GM12878 (cell line): ENCODE results near the gene RNF220. TPM values are rescaled to one million over a fixed set of nuclear protein-coding genes. Genes with fewer than 3 reads are reported as not detected.

Source experiments
- ATAC-seq: fragments of 200-7000 bp; cut with Tn5 transposase; 3 replicates; pipeline ENCODE4 v1.9.1; 2020; ENCODE audit warnings: mild to moderate bottlenecking, moderate library complexity
- BruUV-seq: library from RNA; stranded (reverse); fragments of 400-500 nt; replicated peaks from 2 replicates; lab custom pipeline; 2021; lab: Mats Ljungman, UMichigan
- CTCF ChIA-PET: fragments of 300-600 bp; sonication (Branson Sonifier 250); formaldehyde crosslinking; extraction: SDS; loops from one replicate; lab custom pipeline; 2021; ENCODE audit warnings: inconsistent platforms; lab: Yijun Ruan, JAX
- POLR2A ChIA-PET: fragments of 350-600 bp; formaldehyde crosslinking; extraction: SDS; loops from one replicate; lab custom pipeline; 2021; ENCODE audit warnings: inconsistent platforms; lab: Charles Lee
- RAD21 ChIA-PET: fragments of 300-600 bp; sonication (Branson Sonifier 250); formaldehyde crosslinking; loops from one replicate; lab custom pipeline; 2023; ENCODE audit warnings: antibody characterized with exemption; ENCODE audit not compliant: unreplicated experiment; lab: Charles Lee
- SMC1A ChIA-PET: fragments of 300-600 bp; sonication (Branson Sonifier 250); formaldehyde crosslinking; loops from one replicate; lab custom pipeline; 2023; ENCODE audit not compliant: unreplicated experiment, uncharacterized antibody; lab: Charles Lee
- DNase-seq: peaks from one replicate; pipeline ENCODE4 v3.0.0-alpha.2; 2011; ENCODE audit warnings: low read depth, low spot score
- FAIRE-seq: peaks from 3 replicates; lab custom pipeline; 2011; peaks lifted over from hg19 to GRCh38; lab: Jason Lieb, UNC
- H2AFZ ChIP-seq: 2 replicates; pipeline ENCODE4 v1.6.0; 2011; ENCODE audit warnings: low read depth, low read length, control low read depth; ENCODE audit not compliant: control insufficient read depth
- H3K27ac ChIP-seq: 2 replicates; pipeline ENCODE4 v1.5.1; 2011; ENCODE audit warnings: control low read depth; ENCODE audit not compliant: control insufficient read depth, insufficient read depth
- H3K27me3 ChIP-seq, 2 experiments: replicated peaks in 1 of 2; 2 replicates each; pipeline versions ENCODE4 v1.6.0 to v1.6.1; 2011; ENCODE audit warnings: low read length in 1 of 2; ENCODE audit not compliant: control insufficient read depth in 2 of 2, insufficient read depth in 2 of 2
- H3K36me3 ChIP-seq, 2 experiments: 2 replicates each; pipeline ENCODE4 v1.5.1; 2011; ENCODE audit warnings: low read length in 1 of 2; ENCODE audit not compliant: control insufficient read depth in 2 of 2, insufficient read depth in 2 of 2
- H3K4me1 ChIP-seq: 2 replicates; pipeline ENCODE4 v1.6.1; 2011; ENCODE audit warnings: mild to moderate bottlenecking, low read length, moderate library complexity, mixed read lengths; ENCODE audit not compliant: control insufficient read depth, insufficient read depth
- H3K4me2 ChIP-seq: 2 replicates; pipeline ENCODE4 v1.6.0; 2011; ENCODE audit warnings: control low read depth; ENCODE audit not compliant: control insufficient read depth, insufficient read depth
- H3K4me3 ChIP-seq: fragments of 200-600 bp; sonication (generic); 2 replicates; pipeline ENCODE4 v1.5.1; 2016
- H3K79me2 ChIP-seq: 2 replicates; pipeline ENCODE4 v1.6.0; 2011; ENCODE audit warnings: low read length; ENCODE audit not compliant: control insufficient read depth, insufficient read depth
- H3K9ac ChIP-seq: 2 replicates; pipeline ENCODE4 v1.8.0; 2011; ENCODE audit warnings: low read length, control low read depth, mixed read lengths; ENCODE audit not compliant: control insufficient read depth, insufficient read depth
- H3K9me3 ChIP-seq: replicated peaks from 3 replicates; pipeline ENCODE4 v1.5.1; 2011; ENCODE audit warnings: mild to moderate bottlenecking, low read length; ENCODE audit not compliant: control insufficient read depth, insufficient read depth
- H4K20me1 ChIP-seq: 2 replicates; pipeline ENCODE4 v1.6.0; 2011; ENCODE audit not compliant: control insufficient read depth, insufficient read depth
- ATF3 ChIP-seq: IDR thresholded peaks from 2 replicates; pipeline ENCODE4 v1.6.1; 2011; ENCODE audit warnings: low read depth, mild to moderate bottlenecking, low read length, moderate library complexity, borderline replicate concordance; ENCODE audit errors: extremely low read depth
- BHLHE40 ChIP-seq, 2 experiments: fragments of 450-650 bp in 1 of 2; IDR thresholded peaks; 2 replicates each; pipeline ENCODE4 v1.6.1; 2011 to 2017; ENCODE audit warnings: low read depth in 2 of 2, borderline replicate concordance in 1 of 2, improper control_type of control experiment in 1 of 2, low read length in 1 of 2, mild to moderate bottlenecking in 1 of 2
- CREB1 ChIP-seq: IDR thresholded peaks from 2 replicates; pipeline ENCODE4 v1.6.1; 2012; ENCODE audit warnings: low read depth, mild to moderate bottlenecking, inconsistent platforms
- EED ChIP-seq: sonication (generic); IDR thresholded peaks from 2 replicates; pipeline ENCODE4 v1.6.1; 2016; ENCODE audit warnings: antibody characterized with exemption, low read depth
- EGR1 ChIP-seq, 2 experiments: IDR thresholded peaks; 1 replicate in 1 of 2; 2 replicates in 1 of 2; pipeline ENCODE4 v1.6.1; 2011 to 2012; ENCODE audit warnings: low read depth in 2 of 2, low read length in 2 of 2, borderline replicate concordance in 1 of 2, mild to moderate bottlenecking in 1 of 2, moderate library complexity in 1 of 2
- JUND ChIP-seq: IDR thresholded peaks from 2 replicates; pipeline ENCODE4 v1.6.1; 2012; ENCODE audit warnings: low read depth, mild to moderate bottlenecking, low read length, improper control_type of control experiment, moderate library complexity
- SMARCA5 ChIP-seq: fragments of 450-650 bp; IDR thresholded peaks from 2 replicates; pipeline ENCODE4 v1.6.1; 2017; ENCODE audit warnings: mild to moderate bottlenecking
- SREBF1 ChIP-seq: IDR thresholded peaks from 2 replicates; pipeline ENCODE4 v1.6.1; 2012; ENCODE audit warnings: mild to moderate bottlenecking, low read length
- SRF ChIP-seq, 2 experiments: IDR thresholded peaks; 2 replicates each; pipeline ENCODE4 v1.6.1; 2011; ENCODE audit warnings: low read depth in 2 of 2, low read length in 2 of 2, mild to moderate bottlenecking in 1 of 2, moderate library complexity in 1 of 2
- USF1 ChIP-seq: IDR thresholded peaks from 2 replicates; pipeline ENCODE4 v1.6.1; 2011; ENCODE audit warnings: borderline replicate concordance, low read depth, mild to moderate bottlenecking, moderate library complexity, mixed read lengths, low read length; ENCODE audit not compliant: insufficient read depth; ENCODE audit errors: extremely low read length
- USF2 ChIP-seq: IDR thresholded peaks from 2 replicates; pipeline ENCODE4 v1.6.1; 2011; ENCODE audit warnings: low read depth, low read length, improper control_type of control experiment, borderline replicate concordance
- WRNIP1 ChIP-seq: IDR thresholded peaks from 2 replicates; pipeline ENCODE4 v1.6.1; 2011; ENCODE audit warnings: low read depth, low read length, improper control_type of control experiment, borderline replicate concordance
- YBX1 ChIP-seq: fragments of 450-650 bp; IDR thresholded peaks from 2 replicates; pipeline ENCODE4 v1.6.1; 2016; ENCODE audit warnings: antibody characterized with exemption
- ZNF217 ChIP-seq: fragments of 450-650 bp; IDR thresholded peaks from 2 replicates; pipeline ENCODE4 v1.6.1; 2017; ENCODE audit warnings: antibody characterized with exemption, mild to moderate bottlenecking
- ZNF622 ChIP-seq: fragments of 450-650 bp; IDR thresholded peaks from 2 replicates; pipeline ENCODE4 v1.6.1; 2017; ENCODE audit warnings: mild to moderate bottlenecking, inconsistent platforms
- WGBS: methylation state at CpG from one replicate; pipeline ENCODE4 v1.1.6; 2016; ENCODE audit warnings: low lambda C conversion rate; ENCODE audit not compliant: insufficient replicate concordance, insufficient coverage; ENCODE audit errors: missing lambda C conversion rate; 5-methylcytosine and 5-hydroxymethylcytosine counted together
- in situ Hi-C: fragments of 300-500 bp; cut with MboI; formaldehyde crosslinking; loops from 9 replicates; pipeline ENCODE4 v1.14.3; 2018; ENCODE audit warnings: mixed read lengths
- intact Hi-C: fragments of 100-400 bp; cut with micrococcal nuclease; formaldehyde crosslinking; loops from one replicate; pipeline ENCODE4 v1.14.2; 2022; ENCODE audit not compliant: unreplicated experiment
- polyA plus RNA-seq, 11 experiments: library from polyadenylated mRNA; depleted of rRNA in 4 of 11; unstranded in 6 of 11; stranded (reverse) in 5 of 11; fragments of >200 nt; fragmentation: Nextera tagmentation in 4 of 11; fragmentation: Illumina TruSeq in 1 of 11; extraction: Ambion mirVana in 4 of 11; extraction: Trizol in 1 of 11; gene quantifications; 1 replicate in 1 of 11; 2 replicates in 10 of 11; pipeline versions ENCODE4 v1.2.1 to v1.2.3, GENCODE V29; 2011 to 2016; ENCODE audit warnings: inconsistent platforms in 2 of 11, missing spikeins in 2 of 11, low read depth in 1 of 11
- total RNA-seq, 4 experiments: library from RNA; depleted of rRNA in 3 of 4; stranded (reverse); fragments of >200 nt in 3 of 4; fragmentation: Illumina TruSeq in 1 of 4; extraction: Trizol in 1 of 4; gene quantifications; 2 replicates each; pipeline versions ENCODE4 v1.2.1 to v1.2.3, GENCODE V29; 2013 to 2021

Gene RNF220
- total and polyA plus RNA-seq, 10 of the 15 experiments (the other 5 are each of a cell fraction or from before 2014, with no cell fraction given): 4.6 to 84.1 (median 53.7) TPM

- DNase-seq (no peak), ATAC-seq (no peak), FAIRE-seq (no peak)
- intact Hi-C loops (loop anchor here (10.0 kb wide), 1 partner anchor 445 kb away; the partner anchor contains the start of gene DMAP1), in situ Hi-C loops (no loop called here)
- POLR2A ChIA-PET: interaction anchor here (0.6 to 1.5 kb wide), 3 partner anchors 16 to 283 kb away, joined by 3 to 4 read pairs (median 3); no protein-coding TSS in a partner anchor
- no peak overlapping the region for H3K27ac ChIP-seq
- no TSS peak for BruUV-seq
- H3K9ac ChIP-seq: no peak overlapping the region
- WGBS: 94% methylated on average over 3 of the region's 4 CpGs
- H3K4me1 ChIP-seq: peaks cover 4% of the 10 kb centered on the region
- no peak for TF ChIP-seq JUND
- TF ChIP-seq ATF3: no peak
- no peak for TF ChIP-seq USF2
- no peak for TF ChIP-seq ZNF622
- no peak for TF ChIP-seq CREB1
- no peak for TF ChIP-seq ZNF217
- no peak for TF ChIP-seq EGR1 (IDR thresholded peaks at IDR 0.05; ENCODE audit: borderline replicate concordance in 1 of 2, low read depth in 2 of 2, low read length in 2 of 2)
- TF ChIP-seq SREBF1: no peak
- no peak for TF ChIP-seq SRF (IDR thresholded peaks at IDR 0.05; ENCODE audit: low read depth in 2 of 2, low read length in 2 of 2)
- TF ChIP-seq WRNIP1: no peak
- TF ChIP-seq USF1: no peak
- no peak for TF ChIP-seq EED
- no peak for TF ChIP-seq BHLHE40 (IDR thresholded peaks at IDR 0.05; ENCODE audit: borderline replicate concordance in 1 of 2, low read depth in 2 of 2, low read length in 1 of 2)
- TF ChIP-seq YBX1: no peak
- TF ChIP-seq SMARCA5: no peak
- H3K4me2 ChIP-seq: no peak overlapping the region
- H2AFZ ChIP-seq: no peak overlapping the region
- no peaks in the 10 kb centered on the region for H3K9me3 ChIP-seq
- CTCF ChIA-PET: interaction anchor here (0.6 kb wide), 2 partner anchors 33 to 523 kb away, joined by 3 read pairs; no protein-coding TSS in a partner anchor
- SMC1A ChIA-PET: no interaction called here
- no peak overlapping the region for H3K4me3 ChIP-seq
- no peaks in the 10 kb centered on the region for H4K20me1 ChIP-seq
- H3K36me3 ChIP-seq: no peaks in the 10 kb centered on the region
- RAD21 ChIA-PET: interaction anchor here (1.0 kb wide), 1 partner anchor 37 kb away, joined by 3 read pairs; no protein-coding TSS in a partner anchor
- no peaks in the 10 kb centered on the region for H3K27me3 ChIP-seq
- no peaks in the 10 kb centered on the region for H3K79me2 ChIP-seq
These were observed 254.5 kb downstream of the RNF220 start for GRCh38 chr1:44659566-44659965.
